ENCODE data around the gene MPZL2. TPM values are rescaled to one million over a fixed set of nuclear protein-coding genes. Genes with fewer than 3 reads are reported as not detected.

Gene MPZL2
- total and polyA plus RNA-seq, 2 of the 8 experiments (the other 6 are each of a cell fraction or from before 2014, with no cell fraction given) = 2.4 to 3.2 TPM

DNA sequence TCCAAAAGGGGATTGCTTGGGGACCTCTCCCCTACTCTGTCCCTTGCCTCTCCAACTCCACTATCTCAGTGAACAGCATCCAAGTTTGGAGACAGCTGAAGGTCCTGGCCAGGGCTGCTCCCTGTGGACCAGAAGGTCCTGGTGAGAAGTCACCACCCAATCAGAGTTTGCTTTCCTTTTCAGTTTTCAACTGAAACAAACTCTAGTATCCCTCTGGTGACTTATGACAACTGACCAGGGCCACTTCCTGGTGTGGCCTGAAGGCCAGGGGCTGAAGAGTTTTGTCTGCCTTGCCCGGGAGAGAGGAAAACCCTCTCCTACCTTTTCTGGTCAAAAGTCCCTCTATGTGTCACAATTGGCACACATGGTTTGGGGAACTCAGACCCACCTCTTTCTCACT, 44.4 kb downstream of the MPZL2 start (continued):
- TF ChIP-seq, protein P1, sequence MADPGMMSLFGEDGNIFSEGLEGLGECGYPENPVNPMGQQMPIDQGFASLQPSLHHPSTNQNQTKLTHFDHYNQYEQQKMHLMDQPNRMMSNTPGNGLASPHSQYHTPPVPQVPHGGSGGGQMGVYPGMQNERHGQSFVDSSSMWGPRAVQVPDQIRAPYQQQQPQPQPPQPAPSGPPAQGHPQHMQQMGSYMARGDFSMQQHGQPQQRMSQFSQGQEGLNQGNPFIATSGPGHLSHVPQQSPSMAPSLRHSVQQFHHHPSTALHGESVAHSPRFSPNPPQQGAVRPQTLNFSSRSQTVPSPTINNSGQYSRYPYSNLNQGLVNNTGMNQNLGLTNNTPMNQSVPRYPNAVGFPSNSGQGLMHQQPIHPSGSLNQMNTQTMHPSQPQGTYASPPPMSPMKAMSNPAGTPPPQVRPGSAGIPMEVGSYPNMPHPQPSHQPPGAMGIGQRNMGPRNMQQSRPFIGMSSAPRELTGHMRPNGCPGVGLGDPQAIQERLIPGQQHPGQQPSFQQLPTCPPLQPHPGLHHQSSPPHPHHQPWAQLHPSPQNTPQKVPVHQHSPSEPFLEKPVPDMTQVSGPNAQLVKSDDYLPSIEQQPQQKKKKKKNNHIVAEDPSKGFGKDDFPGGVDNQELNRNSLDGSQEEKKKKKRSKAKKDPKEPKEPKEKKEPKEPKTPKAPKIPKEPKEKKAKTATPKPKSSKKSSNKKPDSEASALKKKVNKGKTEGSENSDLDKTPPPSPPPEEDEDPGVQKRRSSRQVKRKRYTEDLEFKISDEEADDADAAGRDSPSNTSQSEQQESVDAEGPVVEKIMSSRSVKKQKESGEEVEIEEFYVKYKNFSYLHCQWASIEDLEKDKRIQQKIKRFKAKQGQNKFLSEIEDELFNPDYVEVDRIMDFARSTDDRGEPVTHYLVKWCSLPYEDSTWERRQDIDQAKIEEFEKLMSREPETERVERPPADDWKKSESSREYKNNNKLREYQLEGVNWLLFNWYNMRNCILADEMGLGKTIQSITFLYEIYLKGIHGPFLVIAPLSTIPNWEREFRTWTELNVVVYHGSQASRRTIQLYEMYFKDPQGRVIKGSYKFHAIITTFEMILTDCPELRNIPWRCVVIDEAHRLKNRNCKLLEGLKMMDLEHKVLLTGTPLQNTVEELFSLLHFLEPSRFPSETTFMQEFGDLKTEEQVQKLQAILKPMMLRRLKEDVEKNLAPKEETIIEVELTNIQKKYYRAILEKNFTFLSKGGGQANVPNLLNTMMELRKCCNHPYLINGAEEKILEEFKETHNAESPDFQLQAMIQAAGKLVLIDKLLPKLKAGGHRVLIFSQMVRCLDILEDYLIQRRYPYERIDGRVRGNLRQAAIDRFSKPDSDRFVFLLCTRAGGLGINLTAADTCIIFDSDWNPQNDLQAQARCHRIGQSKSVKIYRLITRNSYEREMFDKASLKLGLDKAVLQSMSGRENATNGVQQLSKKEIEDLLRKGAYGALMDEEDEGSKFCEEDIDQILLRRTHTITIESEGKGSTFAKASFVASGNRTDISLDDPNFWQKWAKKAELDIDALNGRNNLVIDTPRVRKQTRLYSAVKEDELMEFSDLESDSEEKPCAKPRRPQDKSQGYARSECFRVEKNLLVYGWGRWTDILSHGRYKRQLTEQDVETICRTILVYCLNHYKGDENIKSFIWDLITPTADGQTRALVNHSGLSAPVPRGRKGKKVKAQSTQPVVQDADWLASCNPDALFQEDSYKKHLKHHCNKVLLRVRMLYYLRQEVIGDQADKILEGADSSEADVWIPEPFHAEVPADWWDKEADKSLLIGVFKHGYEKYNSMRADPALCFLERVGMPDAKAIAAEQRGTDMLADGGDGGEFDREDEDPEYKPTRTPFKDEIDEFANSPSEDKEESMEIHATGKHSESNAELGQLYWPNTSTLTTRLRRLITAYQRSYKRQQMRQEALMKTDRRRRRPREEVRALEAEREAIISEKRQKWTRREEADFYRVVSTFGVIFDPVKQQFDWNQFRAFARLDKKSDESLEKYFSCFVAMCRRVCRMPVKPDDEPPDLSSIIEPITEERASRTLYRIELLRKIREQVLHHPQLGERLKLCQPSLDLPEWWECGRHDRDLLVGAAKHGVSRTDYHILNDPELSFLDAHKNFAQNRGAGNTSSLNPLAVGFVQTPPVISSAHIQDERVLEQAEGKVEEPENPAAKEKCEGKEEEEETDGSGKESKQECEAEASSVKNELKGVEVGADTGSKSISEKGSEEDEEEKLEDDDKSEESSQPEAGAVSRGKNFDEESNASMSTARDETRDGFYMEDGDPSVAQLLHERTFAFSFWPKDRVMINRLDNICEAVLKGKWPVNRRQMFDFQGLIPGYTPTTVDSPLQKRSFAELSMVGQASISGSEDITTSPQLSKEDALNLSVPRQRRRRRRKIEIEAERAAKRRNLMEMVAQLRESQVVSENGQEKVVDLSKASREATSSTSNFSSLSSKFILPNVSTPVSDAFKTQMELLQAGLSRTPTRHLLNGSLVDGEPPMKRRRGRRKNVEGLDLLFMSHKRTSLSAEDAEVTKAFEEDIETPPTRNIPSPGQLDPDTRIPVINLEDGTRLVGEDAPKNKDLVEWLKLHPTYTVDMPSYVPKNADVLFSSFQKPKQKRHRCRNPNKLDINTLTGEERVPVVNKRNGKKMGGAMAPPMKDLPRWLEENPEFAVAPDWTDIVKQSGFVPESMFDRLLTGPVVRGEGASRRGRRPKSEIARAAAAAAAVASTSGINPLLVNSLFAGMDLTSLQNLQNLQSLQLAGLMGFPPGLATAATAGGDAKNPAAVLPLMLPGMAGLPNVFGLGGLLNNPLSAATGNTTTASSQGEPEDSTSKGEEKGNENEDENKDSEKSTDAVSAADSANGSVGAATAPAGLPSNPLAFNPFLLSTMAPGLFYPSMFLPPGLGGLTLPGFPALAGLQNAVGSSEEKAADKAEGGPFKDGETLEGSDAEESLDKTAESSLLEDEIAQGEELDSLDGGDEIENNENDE (IDR thresholded peaks at IDR 0.05; ENCODE audit: insufficient replicate concordance, low read length) = no peak
- TF ChIP-seq CTCF (IDR thresholded peaks at IDR 0.05; ENCODE audit: control extremely low read depth in 1 of 3, insufficient read depth in 1 of 3, low read depth in 1 of 3, low read length in 3 of 3) (no peak), TAF7 (optimal IDR thresholded peaks at IDR 0.05; ENCODE audit: borderline replicate concordance, low read depth, low read length) (no peak)

Data from H1 (cell line).